ENCODE measurements around the gene LHFPL2. TPM values are rescaled to one million over a fixed set of nuclear protein-coding genes. Genes with fewer than 3 reads are reported as not detected.

Gene LHFPL2
- total RNA-seq, 2 donors from 2014 or later: 30.1 to 72.6 TPM

DNA sequence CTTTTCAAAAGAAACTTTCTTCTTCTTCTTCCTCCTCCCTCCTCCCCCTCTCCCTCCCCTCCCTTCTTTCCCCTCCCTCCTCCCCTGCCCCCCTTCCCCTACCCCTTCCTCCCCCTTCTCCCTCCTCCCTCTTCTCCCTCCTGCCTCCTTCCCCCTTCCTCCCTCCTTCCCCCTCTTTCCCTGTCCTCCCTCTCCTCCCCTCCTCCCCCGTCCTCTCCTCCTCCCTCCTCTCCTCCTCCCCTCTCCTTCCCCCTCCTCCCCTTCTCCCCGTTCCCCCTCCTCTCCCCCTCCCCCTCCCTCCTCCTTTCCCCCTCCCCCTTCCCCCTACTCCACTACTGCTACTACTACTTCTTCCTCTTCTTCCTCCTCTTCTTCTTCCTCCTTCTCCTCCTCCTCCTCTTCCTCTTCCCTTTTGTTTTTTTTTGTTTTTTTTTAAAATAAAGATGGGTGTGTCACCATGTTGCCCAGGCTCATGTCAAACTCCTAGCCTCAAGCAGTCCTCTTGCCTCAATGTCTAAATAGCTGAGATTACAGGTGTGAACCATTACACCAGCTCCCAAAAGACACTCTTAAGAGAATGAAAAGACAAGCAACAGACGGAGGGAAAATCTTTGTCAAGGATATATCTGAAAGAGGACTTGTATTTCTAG lies 200.7 kb downstream of the LHFPL2 start:
- no peaks in the 10 kb centered on the region for H3K4me1 ChIP-seq (ENCODE audit: control insufficient read depth in 1 of 2, low read depth in 2 of 2)
- TF ChIP-seq, protein P1, sequence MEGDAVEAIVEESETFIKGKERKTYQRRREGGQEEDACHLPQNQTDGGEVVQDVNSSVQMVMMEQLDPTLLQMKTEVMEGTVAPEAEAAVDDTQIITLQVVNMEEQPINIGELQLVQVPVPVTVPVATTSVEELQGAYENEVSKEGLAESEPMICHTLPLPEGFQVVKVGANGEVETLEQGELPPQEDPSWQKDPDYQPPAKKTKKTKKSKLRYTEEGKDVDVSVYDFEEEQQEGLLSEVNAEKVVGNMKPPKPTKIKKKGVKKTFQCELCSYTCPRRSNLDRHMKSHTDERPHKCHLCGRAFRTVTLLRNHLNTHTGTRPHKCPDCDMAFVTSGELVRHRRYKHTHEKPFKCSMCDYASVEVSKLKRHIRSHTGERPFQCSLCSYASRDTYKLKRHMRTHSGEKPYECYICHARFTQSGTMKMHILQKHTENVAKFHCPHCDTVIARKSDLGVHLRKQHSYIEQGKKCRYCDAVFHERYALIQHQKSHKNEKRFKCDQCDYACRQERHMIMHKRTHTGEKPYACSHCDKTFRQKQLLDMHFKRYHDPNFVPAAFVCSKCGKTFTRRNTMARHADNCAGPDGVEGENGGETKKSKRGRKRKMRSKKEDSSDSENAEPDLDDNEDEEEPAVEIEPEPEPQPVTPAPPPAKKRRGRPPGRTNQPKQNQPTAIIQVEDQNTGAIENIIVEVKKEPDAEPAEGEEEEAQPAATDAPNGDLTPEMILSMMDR (IDR thresholded peaks at IDR 0.05): no peak
- ATAC-seq (ENCODE audit: insufficient number of reproducible peaks, low FRiP score, low read depth) (no peak), DNase-seq (ENCODE audit: low spot score) (no peak)
- no peak overlapping the region for H3K27ac ChIP-seq
- H3K27me3 ChIP-seq (replicated peaks; ENCODE audit: insufficient read depth): no peaks in the 10 kb centered on the region
- peaks cover 9% of the 10 kb centered on the region for H3K36me3 ChIP-seq
- H3K9me3 ChIP-seq: no peaks in the 10 kb centered on the region
- no peak overlapping the region for H3K4me3 ChIP-seq
